Neural cell (in vitro differentiated cells): Measurements from ENCODE around the gene PRKG1. TPM values are rescaled to one million over a fixed set of nuclear protein-coding genes. Genes with fewer than 3 reads are reported as not detected.

ENCODE experiments used
- H2AFZ ChIP-seq: fragments of 200-600, 300-800 bp; sonication (generic), shearing (Covaris generic); 2 replicates; pipeline ENCODE4 v1.6.0; 2014; ENCODE audit warnings: low read depth, mild to moderate bottlenecking, antibody characterized with exemption, low read length, moderate library complexity
- H3F3A ChIP-seq: fragments of 200-600 bp; shearing (Covaris generic); 2 replicates; pipeline ENCODE4 v1.6.1; 2016; ENCODE audit warnings: mild to moderate bottlenecking, moderate library complexity, mixed read lengths, antibody characterized with exemption, low read length; ENCODE audit not compliant: insufficient read depth, poor library complexity, severe bottlenecking
- H3K27ac ChIP-seq: fragments of 200-600, 300-800 bp; sonication (generic), shearing (Covaris generic); 2 replicates; pipeline ENCODE4 v1.5.1; 2014; ENCODE audit warnings: mild to moderate bottlenecking, low read length, moderate library complexity
- H3K27me3 ChIP-seq: fragments of 300-800, 200-600 bp; sonication (generic), shearing (Covaris generic); 2 replicates; pipeline ENCODE4 v1.6.0; 2014; ENCODE audit warnings: mild to moderate bottlenecking, low read depth, low read length, moderate library complexity; ENCODE audit not compliant: insufficient read depth
- H3K36me3 ChIP-seq: fragments of 300-800, 200-600 bp; sonication (generic), shearing (Covaris generic); 2 replicates; pipeline ENCODE4 v1.5.1; 2014; ENCODE audit warnings: mild to moderate bottlenecking, antibody characterized with exemption, low read length, moderate library complexity; ENCODE audit not compliant: insufficient read depth
- H3K4me2 ChIP-seq: fragments of 300-800, 200-600 bp; sonication (generic), shearing (Covaris generic); 2 replicates; pipeline ENCODE4 v1.6.0; 2014; ENCODE audit warnings: mild to moderate bottlenecking, low read length
- H3K4me3 ChIP-seq: fragments of 300-800, 200-600 bp; sonication (generic), shearing (Covaris generic); 2 replicates; pipeline ENCODE4 v1.5.1; 2014; ENCODE audit warnings: mild to moderate bottlenecking, low read length, moderate library complexity
- H3K79me2 ChIP-seq: fragments of 200-600 bp; shearing (Covaris generic); replicated peaks from 2 replicates; pipeline ENCODE4 v1.6.0; 2014; ENCODE audit warnings: mild to moderate bottlenecking, low read length, moderate library complexity; ENCODE audit not compliant: insufficient read depth
- H3K9ac ChIP-seq: fragments of 300-800, 200-600 bp; sonication (generic), shearing (Covaris generic); 2 replicates; pipeline ENCODE4 v1.6.1; 2016; ENCODE audit warnings: mild to moderate bottlenecking, low read length, mixed read lengths
- H3K9me2 ChIP-seq: fragments of 200-600 bp; shearing (Covaris generic); 2 replicates; pipeline ENCODE4 v1.6.1; 2016; ENCODE audit warnings: mild to moderate bottlenecking, low read length, mixed read lengths; ENCODE audit not compliant: insufficient read depth
- H3K9me3 ChIP-seq: fragments of 200-600, 300-800 bp; sonication (generic), shearing (Covaris generic); 2 replicates; pipeline ENCODE4 v1.6.1; 2016; ENCODE audit warnings: mild to moderate bottlenecking, mixed run types, low read length, moderate library complexity, mixed read lengths
- H4K20me1 ChIP-seq: fragments of 200-600 bp; shearing (Covaris generic); 2 replicates; pipeline ENCODE4 v1.6.1; 2016; ENCODE audit warnings: mild to moderate bottlenecking, mixed run types; ENCODE audit not compliant: insufficient read depth
- EP300 ChIP-seq: fragments of 450-650 bp; conservative IDR thresholded peaks from 2 replicates; pipeline ENCODE4 v1.6.1; 2014; ENCODE audit warnings: antibody characterized with exemption, mild to moderate bottlenecking, moderate library complexity; ENCODE audit not compliant: poor library complexity, severe bottlenecking
- EZH2 ChIP-seq: fragments of 200-600, 300-800 bp; shearing (Covaris generic), sonication (generic); IDR thresholded peaks from 2 replicates; pipeline ENCODE4 v1.6.1; 2014; ENCODE audit warnings: antibody characterized with exemption, low read length, borderline replicate concordance, mild to moderate bottlenecking; ENCODE audit not compliant: insufficient read depth, poor library complexity, severe bottlenecking
- MXI1 ChIP-seq: fragments of 450-650 bp; conservative IDR thresholded peaks from 2 replicates; pipeline ENCODE4 v1.6.1; 2014; ENCODE audit warnings: antibody characterized with exemption, mild to moderate bottlenecking; ENCODE audit not compliant: poor library complexity, severe bottlenecking
- POLR2AphosphoS5 ChIP-seq: IDR thresholded peaks from 2 replicates; pipeline ENCODE4 v1.6.1; 2012
- RAD21 ChIP-seq: fragments of 450-650 bp; conservative IDR thresholded peaks from 2 replicates; pipeline ENCODE4 v1.6.1; 2014; ENCODE audit warnings: antibody characterized with exemption, mild to moderate bottlenecking, moderate library complexity
- REST ChIP-seq: IDR thresholded peaks from 2 replicates; pipeline ENCODE4 v1.6.1; 2012; ENCODE audit warnings: borderline replicate concordance
- SMC3 ChIP-seq: fragments of 450-650 bp; conservative IDR thresholded peaks from 2 replicates; pipeline ENCODE4 v1.6.1; 2014; ENCODE audit warnings: antibody characterized with exemption, mild to moderate bottlenecking, moderate library complexity; ENCODE audit not compliant: poor library complexity
- TAF1 ChIP-seq: IDR thresholded peaks from 2 replicates; pipeline ENCODE4 v1.6.1; 2012; ENCODE audit warnings: low read depth
- polyA plus RNA-seq: library from polyadenylated mRNA; depleted of rRNA; stranded (reverse); fragments of >200 nt; gene quantifications from 2 replicates; pipeline ENCODE4 v1.2.3, GENCODE V29; 2014
- TF ChIP-seq, protein P1 (sequence below): fragments of 450-650 bp; IDR thresholded peaks from 2 replicates; pipeline ENCODE4 v1.5.1; 2014; ENCODE audit warnings: antibody characterized with exemption, mild to moderate bottlenecking, moderate library complexity; ENCODE audit not compliant: poor library complexity, severe bottlenecking

PRKG1 gene
- polyA plus RNA-seq, 1 donor from 2014 or later, result 2.2 TPM

DNA sequence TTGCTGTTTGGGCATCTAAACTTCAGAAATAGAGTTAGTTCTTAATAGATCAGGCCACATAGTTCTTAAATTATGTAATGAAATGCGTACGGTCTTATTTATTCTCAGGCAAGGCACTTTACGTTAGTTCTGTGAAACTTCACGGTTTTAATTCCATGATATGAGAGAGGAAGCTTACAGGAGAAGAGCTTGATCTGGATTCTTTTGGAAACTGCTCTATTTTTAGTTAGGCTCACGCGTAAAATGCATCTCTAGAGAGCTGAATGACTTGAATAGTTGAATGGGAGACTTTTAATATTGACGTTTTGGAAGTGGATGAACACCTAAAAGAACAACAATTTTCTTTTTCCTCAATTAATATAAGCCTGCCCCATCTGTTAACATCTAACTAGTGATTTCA, 71.1 kb downstream of the PRKG1 start:
- Histone ChIP-seq H2AFZ (no peak overlapping the region), H3K27ac (no peak overlapping the region), H4K20me1 (no peaks in the 10 kb centered on the region), H3K9me3 (no peaks in the 10 kb centered on the region), H3F3A (no peaks in the 10 kb centered on the region), H3K4me2 (no peak overlapping the region), H3K9ac (no peak overlapping the region), H3K27me3 (no peaks in the 10 kb centered on the region), H3K36me3 (no peaks in the 10 kb centered on the region), H3K9me2 (no peaks in the 10 kb centered on the region), H3K79me2 (no peaks in the 10 kb centered on the region), H3K4me3 (no peak overlapping the region)
- no peak for TF ChIP-seq REST
- no peak for TF ChIP-seq RAD21
- TF ChIP-seq POLR2AphosphoS5, result no peak
- no peak for TF ChIP-seq SMC3
- TF ChIP-seq, protein P1, sequence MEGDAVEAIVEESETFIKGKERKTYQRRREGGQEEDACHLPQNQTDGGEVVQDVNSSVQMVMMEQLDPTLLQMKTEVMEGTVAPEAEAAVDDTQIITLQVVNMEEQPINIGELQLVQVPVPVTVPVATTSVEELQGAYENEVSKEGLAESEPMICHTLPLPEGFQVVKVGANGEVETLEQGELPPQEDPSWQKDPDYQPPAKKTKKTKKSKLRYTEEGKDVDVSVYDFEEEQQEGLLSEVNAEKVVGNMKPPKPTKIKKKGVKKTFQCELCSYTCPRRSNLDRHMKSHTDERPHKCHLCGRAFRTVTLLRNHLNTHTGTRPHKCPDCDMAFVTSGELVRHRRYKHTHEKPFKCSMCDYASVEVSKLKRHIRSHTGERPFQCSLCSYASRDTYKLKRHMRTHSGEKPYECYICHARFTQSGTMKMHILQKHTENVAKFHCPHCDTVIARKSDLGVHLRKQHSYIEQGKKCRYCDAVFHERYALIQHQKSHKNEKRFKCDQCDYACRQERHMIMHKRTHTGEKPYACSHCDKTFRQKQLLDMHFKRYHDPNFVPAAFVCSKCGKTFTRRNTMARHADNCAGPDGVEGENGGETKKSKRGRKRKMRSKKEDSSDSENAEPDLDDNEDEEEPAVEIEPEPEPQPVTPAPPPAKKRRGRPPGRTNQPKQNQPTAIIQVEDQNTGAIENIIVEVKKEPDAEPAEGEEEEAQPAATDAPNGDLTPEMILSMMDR, result no peak
- no peak for TF ChIP-seq TAF1
- TF ChIP-seq EP300, result no peak
- TF ChIP-seq EZH2, result no peak
- no peak for TF ChIP-seq MXI1

DNA sequence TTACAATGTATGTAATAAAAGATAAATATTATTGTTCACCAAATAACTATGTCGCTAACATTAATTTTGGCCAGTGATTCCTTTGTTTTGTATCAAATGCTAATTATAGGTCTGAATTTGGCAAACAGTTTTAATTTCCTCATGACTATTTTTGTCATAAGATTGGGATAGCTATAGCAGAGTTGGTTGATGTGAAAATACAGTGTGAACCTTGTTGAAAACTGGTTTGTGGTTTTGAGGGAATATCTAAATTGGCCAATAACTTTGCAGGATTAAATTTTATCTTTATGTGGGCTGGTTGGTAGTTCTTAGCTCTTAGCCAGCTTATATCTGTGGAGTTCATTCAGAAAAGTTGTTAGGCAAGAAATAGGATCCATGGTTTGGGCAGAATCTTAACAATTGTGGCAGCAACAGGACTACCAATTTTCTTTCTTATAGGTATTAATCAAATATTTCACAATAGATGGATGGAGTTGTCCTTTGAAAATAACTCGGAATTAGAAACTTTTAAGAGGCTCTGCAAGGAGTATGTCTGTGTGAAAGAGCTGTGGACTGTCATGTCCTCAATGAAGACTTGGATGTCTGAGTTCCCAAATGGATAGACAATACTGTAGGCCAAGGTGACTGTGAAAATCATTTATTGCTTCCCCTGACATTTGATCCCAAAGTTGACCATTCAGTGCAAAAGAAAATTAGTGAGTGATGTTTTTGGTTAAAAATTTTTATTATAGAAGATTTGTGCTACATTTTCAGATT, 73.5 kb downstream of the PRKG1 start:
- H3K4me3 ChIP-seq, result no peak overlapping the region
- H3K9me3 ChIP-seq, result no peaks in the 10 kb centered on the region
- H4K20me1 ChIP-seq, result no peaks in the 10 kb centered on the region
- H3K79me2 ChIP-seq, result no peaks in the 10 kb centered on the region
- H3K9me2 ChIP-seq, result no peaks in the 10 kb centered on the region
- H3K27ac ChIP-seq, result no peak overlapping the region
- H2AFZ ChIP-seq, result no peak overlapping the region
- H3K36me3 ChIP-seq, result no peaks in the 10 kb centered on the region
- TF ChIP-seq REST, result no peak
- TF ChIP-seq EP300, result no peak
- no peaks in the 10 kb centered on the region for H3K27me3 ChIP-seq
- H3K4me2 ChIP-seq, result no peak overlapping the region
- H3K9ac ChIP-seq, result no peak overlapping the region
- no peaks in the 10 kb centered on the region for H3F3A ChIP-seq
